Panc1 (cell line): ENCODE measurements around the gene AKAP13.

Experiments used
- TF ChIP-seq, protein P1 (sequence below), 2 experiments: IDR thresholded peaks; 2 replicates each; pipeline ENCODE4 v1.6.1; 2011 to 2012; ENCODE audit warnings: low read depth in 2 of 2, control low read depth in 1 of 2, low read length in 1 of 2, mild to moderate bottlenecking in 1 of 2, moderate library complexity in 1 of 2; ENCODE audit not compliant: insufficient read depth in 1 of 2
- TF ChIP-seq, protein P2 (sequence below): fragments of 450-650 bp; IDR thresholded peaks from 2 replicates; pipeline ENCODE4 v1.5.1; 2017; ENCODE audit warnings: mild to moderate bottlenecking

DNA sequence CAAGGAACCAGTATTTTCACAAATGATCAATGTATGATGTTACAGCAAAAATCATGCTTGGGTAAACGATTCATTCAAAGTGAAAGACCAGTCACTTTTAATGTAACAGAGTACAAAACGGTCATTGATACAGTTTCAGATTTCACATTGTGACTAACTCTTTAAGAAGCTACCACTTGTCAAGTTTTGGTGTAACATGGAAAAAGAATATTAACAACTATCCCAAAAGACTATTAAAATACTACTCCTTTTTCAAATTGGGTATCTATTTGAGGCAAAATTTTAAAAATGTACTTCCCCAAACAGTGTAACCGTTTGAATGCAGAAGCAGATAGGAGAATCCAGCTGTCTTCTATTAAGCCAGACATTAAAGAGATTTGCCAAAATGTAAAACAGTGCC lies 31.7 kb downstream of the AKAP13 start:
- TF ChIP-seq, protein P1, sequence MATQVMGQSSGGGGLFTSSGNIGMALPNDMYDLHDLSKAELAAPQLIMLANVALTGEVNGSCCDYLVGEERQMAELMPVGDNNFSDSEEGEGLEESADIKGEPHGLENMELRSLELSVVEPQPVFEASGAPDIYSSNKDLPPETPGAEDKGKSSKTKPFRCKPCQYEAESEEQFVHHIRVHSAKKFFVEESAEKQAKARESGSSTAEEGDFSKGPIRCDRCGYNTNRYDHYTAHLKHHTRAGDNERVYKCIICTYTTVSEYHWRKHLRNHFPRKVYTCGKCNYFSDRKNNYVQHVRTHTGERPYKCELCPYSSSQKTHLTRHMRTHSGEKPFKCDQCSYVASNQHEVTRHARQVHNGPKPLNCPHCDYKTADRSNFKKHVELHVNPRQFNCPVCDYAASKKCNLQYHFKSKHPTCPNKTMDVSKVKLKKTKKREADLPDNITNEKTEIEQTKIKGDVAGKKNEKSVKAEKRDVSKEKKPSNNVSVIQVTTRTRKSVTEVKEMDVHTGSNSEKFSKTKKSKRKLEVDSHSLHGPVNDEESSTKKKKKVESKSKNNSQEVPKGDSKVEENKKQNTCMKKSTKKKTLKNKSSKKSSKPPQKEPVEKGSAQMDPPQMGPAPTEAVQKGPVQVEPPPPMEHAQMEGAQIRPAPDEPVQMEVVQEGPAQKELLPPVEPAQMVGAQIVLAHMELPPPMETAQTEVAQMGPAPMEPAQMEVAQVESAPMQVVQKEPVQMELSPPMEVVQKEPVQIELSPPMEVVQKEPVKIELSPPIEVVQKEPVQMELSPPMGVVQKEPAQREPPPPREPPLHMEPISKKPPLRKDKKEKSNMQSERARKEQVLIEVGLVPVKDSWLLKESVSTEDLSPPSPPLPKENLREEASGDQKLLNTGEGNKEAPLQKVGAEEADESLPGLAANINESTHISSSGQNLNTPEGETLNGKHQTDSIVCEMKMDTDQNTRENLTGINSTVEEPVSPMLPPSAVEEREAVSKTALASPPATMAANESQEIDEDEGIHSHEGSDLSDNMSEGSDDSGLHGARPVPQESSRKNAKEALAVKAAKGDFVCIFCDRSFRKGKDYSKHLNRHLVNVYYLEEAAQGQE (IDR thresholded peaks at IDR 0.05; ENCODE audit: insufficient read depth in 1 of 2, low read depth in 2 of 2, low read length in 1 of 2), result no peak
- TF ChIP-seq, protein P2, sequence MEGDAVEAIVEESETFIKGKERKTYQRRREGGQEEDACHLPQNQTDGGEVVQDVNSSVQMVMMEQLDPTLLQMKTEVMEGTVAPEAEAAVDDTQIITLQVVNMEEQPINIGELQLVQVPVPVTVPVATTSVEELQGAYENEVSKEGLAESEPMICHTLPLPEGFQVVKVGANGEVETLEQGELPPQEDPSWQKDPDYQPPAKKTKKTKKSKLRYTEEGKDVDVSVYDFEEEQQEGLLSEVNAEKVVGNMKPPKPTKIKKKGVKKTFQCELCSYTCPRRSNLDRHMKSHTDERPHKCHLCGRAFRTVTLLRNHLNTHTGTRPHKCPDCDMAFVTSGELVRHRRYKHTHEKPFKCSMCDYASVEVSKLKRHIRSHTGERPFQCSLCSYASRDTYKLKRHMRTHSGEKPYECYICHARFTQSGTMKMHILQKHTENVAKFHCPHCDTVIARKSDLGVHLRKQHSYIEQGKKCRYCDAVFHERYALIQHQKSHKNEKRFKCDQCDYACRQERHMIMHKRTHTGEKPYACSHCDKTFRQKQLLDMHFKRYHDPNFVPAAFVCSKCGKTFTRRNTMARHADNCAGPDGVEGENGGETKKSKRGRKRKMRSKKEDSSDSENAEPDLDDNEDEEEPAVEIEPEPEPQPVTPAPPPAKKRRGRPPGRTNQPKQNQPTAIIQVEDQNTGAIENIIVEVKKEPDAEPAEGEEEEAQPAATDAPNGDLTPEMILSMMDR, result no peak
